GM12878 (cell line): ENCODE measurements around the gene RBMX. TPM values are rescaled to one million over a fixed set of nuclear protein-coding genes. Genes with fewer than 3 reads are reported as not detected.

ENCODE experiments used
- ATAC-seq: fragments of 200-7000 bp; cut with Tn5 transposase; 3 replicates; pipeline ENCODE4 v1.9.1; 2020; ENCODE audit warnings: mild to moderate bottlenecking, moderate library complexity
- BruUV-seq: library from RNA; stranded (reverse); fragments of 400-500 nt; replicated peaks from 2 replicates; lab custom pipeline; 2021; lab: Mats Ljungman, UMichigan
- CTCF ChIA-PET: fragments of 300-600 bp; sonication (Branson Sonifier 250); formaldehyde crosslinking; extraction: SDS; loops from one replicate; lab custom pipeline; 2021; ENCODE audit warnings: inconsistent platforms; lab: Yijun Ruan, JAX
- POLR2A ChIA-PET: fragments of 350-600 bp; formaldehyde crosslinking; extraction: SDS; loops from one replicate; lab custom pipeline; 2021; ENCODE audit warnings: inconsistent platforms; lab: Charles Lee
- RAD21 ChIA-PET: fragments of 300-600 bp; sonication (Branson Sonifier 250); formaldehyde crosslinking; loops from one replicate; lab custom pipeline; 2023; ENCODE audit warnings: antibody characterized with exemption; ENCODE audit not compliant: unreplicated experiment; lab: Charles Lee
- SMC1A ChIA-PET: fragments of 300-600 bp; sonication (Branson Sonifier 250); formaldehyde crosslinking; loops from one replicate; lab custom pipeline; 2023; ENCODE audit not compliant: unreplicated experiment, uncharacterized antibody; lab: Charles Lee
- DNase-seq: peaks from one replicate; pipeline ENCODE4 v3.0.0-alpha.2; 2011; ENCODE audit warnings: low read depth, low spot score
- FAIRE-seq: peaks from 3 replicates; lab custom pipeline; 2011; peaks lifted over from hg19 to GRCh38; lab: Jason Lieb, UNC
- H2AFZ ChIP-seq: 2 replicates; pipeline ENCODE4 v1.6.0; 2011; ENCODE audit warnings: low read depth, low read length, control low read depth; ENCODE audit not compliant: control insufficient read depth
- H3K27ac ChIP-seq: 2 replicates; pipeline ENCODE4 v1.5.1; 2011; ENCODE audit warnings: control low read depth; ENCODE audit not compliant: control insufficient read depth, insufficient read depth
- H3K27me3 ChIP-seq, 2 experiments: replicated peaks in 1 of 2; 2 replicates each; pipeline versions ENCODE4 v1.6.0 to v1.6.1; 2011; ENCODE audit warnings: low read length in 1 of 2; ENCODE audit not compliant: control insufficient read depth in 2 of 2, insufficient read depth in 2 of 2
- H3K36me3 ChIP-seq, 2 experiments: 2 replicates each; pipeline ENCODE4 v1.5.1; 2011; ENCODE audit warnings: low read length in 1 of 2; ENCODE audit not compliant: control insufficient read depth in 2 of 2, insufficient read depth in 2 of 2
- H3K4me1 ChIP-seq: 2 replicates; pipeline ENCODE4 v1.6.1; 2011; ENCODE audit warnings: mild to moderate bottlenecking, low read length, moderate library complexity, mixed read lengths; ENCODE audit not compliant: control insufficient read depth, insufficient read depth
- H3K4me2 ChIP-seq: 2 replicates; pipeline ENCODE4 v1.6.0; 2011; ENCODE audit warnings: control low read depth; ENCODE audit not compliant: control insufficient read depth, insufficient read depth
- H3K4me3 ChIP-seq: fragments of 200-600 bp; sonication (generic); 2 replicates; pipeline ENCODE4 v1.5.1; 2016
- H3K79me2 ChIP-seq: 2 replicates; pipeline ENCODE4 v1.6.0; 2011; ENCODE audit warnings: low read length; ENCODE audit not compliant: control insufficient read depth, insufficient read depth
- H3K9ac ChIP-seq: 2 replicates; pipeline ENCODE4 v1.8.0; 2011; ENCODE audit warnings: low read length, control low read depth, mixed read lengths; ENCODE audit not compliant: control insufficient read depth, insufficient read depth
- H3K9me3 ChIP-seq: replicated peaks from 3 replicates; pipeline ENCODE4 v1.5.1; 2011; ENCODE audit warnings: mild to moderate bottlenecking, low read length; ENCODE audit not compliant: control insufficient read depth, insufficient read depth
- H4K20me1 ChIP-seq: 2 replicates; pipeline ENCODE4 v1.6.0; 2011; ENCODE audit not compliant: control insufficient read depth, insufficient read depth
- CEBPB ChIP-seq, 2 experiments: fragments of 150-350 bp in 1 of 2; IDR thresholded peaks; 2 replicates each; pipeline ENCODE4 v1.6.1; 2012 to 2014; ENCODE audit warnings: low read depth in 2 of 2, low read length in 2 of 2, borderline replicate concordance in 1 of 2, inconsistent platforms in 1 of 2
- EED ChIP-seq: sonication (generic); IDR thresholded peaks from 2 replicates; pipeline ENCODE4 v1.6.1; 2016; ENCODE audit warnings: antibody characterized with exemption, low read depth
- ESRRA ChIP-seq: IDR thresholded peaks from 2 replicates; pipeline ENCODE4 v1.6.1; 2012; ENCODE audit warnings: mild to moderate bottlenecking, low read length, improper control_type of control experiment
- HDAC2 ChIP-seq: fragments of 200-600 bp; sonication (generic); IDR thresholded peaks from 2 replicates; pipeline ENCODE4 v1.6.1; 2017
- IRF3 ChIP-seq: fragments of 450-650 bp; IDR thresholded peaks from 2 replicates; pipeline ENCODE4 v1.6.1; 2014; ENCODE audit warnings: mild to moderate bottlenecking
- KAT2A ChIP-seq: conservative IDR thresholded peaks from 2 replicates; pipeline ENCODE4 v1.6.1; 2011; ENCODE audit warnings: low read depth, low read length; ENCODE audit not compliant: control insufficient read depth
- MTA2 ChIP-seq: fragments of 450-650 bp; IDR thresholded peaks from 2 replicates; pipeline ENCODE4 v1.6.1; 2016; ENCODE audit warnings: low read depth, mild to moderate bottlenecking, moderate library complexity
- POLR2AphosphoS5 ChIP-seq: IDR thresholded peaks from 2 replicates; pipeline ENCODE4 v1.6.1; 2011; ENCODE audit warnings: mild to moderate bottlenecking, low read length, inconsistent platforms
- PRDM15 ChIP-seq: fragments of 450-650 bp; formaldehyde crosslinking; IDR thresholded peaks from 2 replicates; pipeline ENCODE4 v1.4.0; 2020; ENCODE audit warnings: mild to moderate bottlenecking, moderate library complexity
- RAD21 ChIP-seq: IDR thresholded peaks from 2 replicates; pipeline ENCODE4 v1.6.1; 2011; ENCODE audit warnings: mild to moderate bottlenecking, low read depth, low read length, moderate library complexity; ENCODE audit not compliant: insufficient read depth
- RB1 ChIP-seq: fragments of 450-650 bp; formaldehyde crosslinking; IDR thresholded peaks from 2 replicates; pipeline ENCODE4 v1.6.1; 2017; ENCODE audit warnings: mild to moderate bottlenecking, borderline replicate concordance
- SMAD1 ChIP-seq: fragments of 450-650 bp; IDR thresholded peaks from 2 replicates; pipeline ENCODE4 v1.6.1; 2018; ENCODE audit warnings: mild to moderate bottlenecking, low read depth; ENCODE audit not compliant: partially characterized antibody
- SMAD5 ChIP-seq: IDR thresholded peaks from 2 replicates; pipeline ENCODE4 v1.6.1; 2016; ENCODE audit warnings: antibody characterized with exemption, low read depth
- TCF3 ChIP-seq: IDR thresholded peaks from 2 replicates; pipeline ENCODE4 v1.6.1; 2012; ENCODE audit warnings: low read depth, mild to moderate bottlenecking, low read length, borderline replicate concordance; ENCODE audit not compliant: insufficient read depth
- ZBTB40 ChIP-seq: fragments of 450-650 bp; IDR thresholded peaks from 2 replicates; pipeline ENCODE4 v1.6.1; 2016; ENCODE audit warnings: mild to moderate bottlenecking, moderate library complexity, borderline replicate concordance
- ZSCAN29 ChIP-seq: fragments of 450-650 bp; IDR thresholded peaks from 2 replicates; pipeline ENCODE4 v1.6.1; 2017; ENCODE audit warnings: mild to moderate bottlenecking, moderate library complexity
- in situ Hi-C: fragments of 300-500 bp; cut with MboI; formaldehyde crosslinking; loops from 9 replicates; pipeline ENCODE4 v1.14.3; 2018; ENCODE audit warnings: mixed read lengths
- intact Hi-C: fragments of 100-400 bp; cut with micrococcal nuclease; formaldehyde crosslinking; loops from one replicate; pipeline ENCODE4 v1.14.2; 2022; ENCODE audit not compliant: unreplicated experiment
- polyA plus RNA-seq, 11 experiments: library from polyadenylated mRNA; depleted of rRNA in 4 of 11; unstranded in 6 of 11; stranded (reverse) in 5 of 11; fragments of >200 nt; fragmentation: Nextera tagmentation in 4 of 11; fragmentation: Illumina TruSeq in 1 of 11; extraction: Ambion mirVana in 4 of 11; extraction: Trizol in 1 of 11; gene quantifications; 1 replicate in 1 of 11; 2 replicates in 10 of 11; pipeline versions ENCODE4 v1.2.1 to v1.2.3, GENCODE V29; 2011 to 2016; ENCODE audit warnings: inconsistent platforms in 2 of 11, missing spikeins in 2 of 11, low read depth in 1 of 11
- total RNA-seq, 4 experiments: library from RNA; depleted of rRNA in 3 of 4; stranded (reverse); fragments of >200 nt in 3 of 4; fragmentation: Illumina TruSeq in 1 of 4; extraction: Trizol in 1 of 4; gene quantifications; 2 replicates each; pipeline versions ENCODE4 v1.2.1 to v1.2.3, GENCODE V29; 2013 to 2021

RBMX gene
- total and polyA plus RNA-seq, 10 of the 15 experiments (the other 5 are each of a cell fraction or from before 2014, with no cell fraction given), result 252 to 427 (median 288) TPM

- FAIRE-seq, result no peak
- ChIA-PET SMC1A (interaction anchor here (0.9 kb wide), 1 partner anchor 140 kb away, joined by 3 read pairs; no protein-coding TSS in a partner anchor), POLR2A (interaction anchor here (0.7 kb wide), 1 partner anchor 11 kb away, joined by 3 read pairs; no protein-coding TSS in a partner anchor), CTCF (interaction anchor here (0.5 to 2.3 kb wide), 2 partner anchors 133 to 208 kb away, joined by 3 to 5 read pairs; no protein-coding TSS in a partner anchor), RAD21 (no interaction called here)
- H3K36me3 ChIP-seq, result no peaks in the 10 kb centered on the region
- H3K27me3 ChIP-seq, result no peaks in the 10 kb centered on the region
- no peak overlapping the region for H3K4me2 ChIP-seq
- H3K9me3 ChIP-seq, result no peaks in the 10 kb centered on the region; the same call in 2 of the 3 replicates
- H3K4me1 ChIP-seq, result no peaks in the 10 kb centered on the region
- no peak overlapping the region for H3K9ac ChIP-seq
- ATAC-seq, result no peak
- intact Hi-C loops (no loop called here), in situ Hi-C loops (no loop called here)
- H3K27ac ChIP-seq, result no peak overlapping the region
- BruUV-seq, result no TSS peak
- DNase-seq, result no peak
- no peaks in the 10 kb centered on the region for H3K79me2 ChIP-seq
- no peak overlapping the region for H2AFZ ChIP-seq
- H3K4me3 ChIP-seq, result no peak overlapping the region
- H4K20me1 ChIP-seq, result no peaks in the 10 kb centered on the region
- TF ChIP-seq RB1 (no peak), MTA2 (no peak), HDAC2 (no peak), IRF3 (no peak), ESRRA (no peak), TCF3 (no peak), KAT2A (no peak), SMAD1 (no peak), RAD21 (no peak), CEBPB (IDR thresholded peaks at IDR 0.05; ENCODE audit: borderline replicate concordance in 1 of 2, low read depth in 2 of 2, low read length in 2 of 2) (no peak), SMAD5 (no peak), ZSCAN29 (no peak), POLR2AphosphoS5 (no peak), ZBTB40 (no peak), PRDM15 (CRISPR knock-in tag) (no peak), EED (no peak)
These were observed 39.5 kb upstream of the RBMX start for GRCh38 chrX:136920001-136920400.
